ENCODE data around the gene ADAM12. TPM values are rescaled to one million over a fixed set of nuclear protein-coding genes. Genes with fewer than 3 reads are reported as not detected.
A peak's percentile ranks its signal among the peaks of the same experiment; 100 is the strongest.

The ADAM12 gene
- total RNA-seq, 1 donor from 2014 or later, result 24.7 TPM

GRCh38 chr10:126143117-126143516, 245.2 kb downstream of the ADAM12 start:
- DNase-seq, result no peak

GRCh38 chr10:126140746-126141273, 247.5 kb downstream of the ADAM12 start:
- DNase-seq, result no peak

- DNase-seq, result no peak
Measured at GRCh38 chr10:126137562-126138221, 250.6 kb downstream of the ADAM12 start.

- no peak for DNase-seq
Measured at GRCh38 chr10:126135941-126136595, 252.2 kb downstream of the ADAM12 start.

GRCh38 chr10:126135177-126135576, 253.1 kb downstream of the ADAM12 start:
- DNase-seq, result no peak

- no peak for DNase-seq
Measured at GRCh38 chr10:126133906-126134656, 254.2 kb downstream of the ADAM12 start.

GRCh38 chr10:126133082-126133620, 255.1 kb downstream of the ADAM12 start:
- DNase-seq, result no peak

- DNase-seq, result no peak
Measured at GRCh38 chr10:126131341-126131740, 256.9 kb downstream of the ADAM12 start.

- no peak for DNase-seq
Measured at GRCh38 chr10:126130271-126130710, 258.0 kb downstream of the ADAM12 start.

- DNase-seq, result no peak
Measured at GRCh38 chr10:126129026-126129425, 259.3 kb downstream of the ADAM12 start.

- DNase-seq, result no peak
Measured at GRCh38 chr10:126128581-126128980, 259.7 kb downstream of the ADAM12 start.

GRCh38 chr10:126127481-126128029, 260.7 kb downstream of the ADAM12 start:
- DNase-seq, result no peak

- no peak for DNase-seq
Measured at GRCh38 chr10:126126866-126127265, 261.4 kb downstream of the ADAM12 start.

- DNase-seq, result no peak
Measured at GRCh38 chr10:126126023-126126422, 262.3 kb downstream of the ADAM12 start.

GRCh38 chr10:126124668-126125349, 263.5 kb downstream of the ADAM12 start:
- no peak for DNase-seq

- DNase-seq, result peak; percentile 39
Measured at GRCh38 chr10:126124046-126124445, 264.2 kb downstream of the ADAM12 start.

- no peak for DNase-seq
Measured at GRCh38 chr10:126123466-126123865, 264.8 kb downstream of the ADAM12 start.

GRCh38 chr10:126122881-126123280, 265.4 kb downstream of the ADAM12 start:
- DNase-seq, result no peak

- no peak for DNase-seq
Measured at GRCh38 chr10:126119599-126119998, 268.7 kb downstream of the ADAM12 start.

GRCh38 chr10:126118476-126118875, 269.8 kb downstream of the ADAM12 start:
- DNase-seq, result no peak

- no peak for DNase-seq
Measured at GRCh38 chr10:126117196-126117595, 271.1 kb downstream of the ADAM12 start.

GRCh38 chr10:126115886-126116285, 272.4 kb downstream of the ADAM12 start:
- no peak for DNase-seq

Measured in tongue (tissue), 2 donors.